NB4 (cell line): Measurements from ENCODE around the gene HNRNPR.

Experiments used
- MYC ChIP-seq: IDR thresholded peaks from 2 replicates; pipeline ENCODE4 v1.6.1; 2011; ENCODE audit warnings: low read depth, low read length
- POLR2A ChIP-seq: IDR thresholded peaks from 2 replicates; pipeline ENCODE4 v1.6.1; 2011; ENCODE audit warnings: mild to moderate bottlenecking; ENCODE audit not compliant: insufficient read length; ENCODE audit errors: extremely low read depth
- TF ChIP-seq, protein P1 (sequence below): IDR thresholded peaks from one replicate; pipeline ENCODE4 v1.5.1; 2012; ENCODE audit warnings: low read depth, low read length
- TF ChIP-seq, protein P2 (sequence below): IDR thresholded peaks from 2 replicates; pipeline ENCODE4 v1.6.1; 2011; ENCODE audit warnings: low read depth, low read length

DNA sequence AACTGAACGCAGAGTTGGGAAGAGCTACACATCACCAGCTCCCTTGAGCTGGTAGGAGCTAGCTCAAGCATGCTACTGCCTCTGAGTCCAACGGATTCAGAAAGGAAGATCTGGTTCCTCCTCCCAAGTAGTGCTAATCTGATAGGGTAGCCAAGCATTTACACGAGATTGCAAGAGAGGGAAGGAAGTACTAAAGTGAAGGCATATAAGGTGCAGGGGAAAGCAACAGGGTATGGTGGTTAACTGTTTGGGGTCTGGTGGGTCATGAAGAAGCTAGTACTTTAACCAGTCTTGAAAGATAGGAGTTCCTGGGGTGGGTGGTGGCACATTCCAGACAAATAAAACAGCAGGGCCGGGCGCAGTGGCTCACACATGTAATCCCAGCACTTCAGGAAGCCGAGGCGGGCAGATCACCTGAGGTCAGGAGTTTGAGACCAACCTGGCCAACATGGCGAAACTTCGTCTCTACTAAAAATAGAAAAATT, 45.8 kb upstream of the HNRNPR start:
- TF ChIP-seq, protein P1, sequence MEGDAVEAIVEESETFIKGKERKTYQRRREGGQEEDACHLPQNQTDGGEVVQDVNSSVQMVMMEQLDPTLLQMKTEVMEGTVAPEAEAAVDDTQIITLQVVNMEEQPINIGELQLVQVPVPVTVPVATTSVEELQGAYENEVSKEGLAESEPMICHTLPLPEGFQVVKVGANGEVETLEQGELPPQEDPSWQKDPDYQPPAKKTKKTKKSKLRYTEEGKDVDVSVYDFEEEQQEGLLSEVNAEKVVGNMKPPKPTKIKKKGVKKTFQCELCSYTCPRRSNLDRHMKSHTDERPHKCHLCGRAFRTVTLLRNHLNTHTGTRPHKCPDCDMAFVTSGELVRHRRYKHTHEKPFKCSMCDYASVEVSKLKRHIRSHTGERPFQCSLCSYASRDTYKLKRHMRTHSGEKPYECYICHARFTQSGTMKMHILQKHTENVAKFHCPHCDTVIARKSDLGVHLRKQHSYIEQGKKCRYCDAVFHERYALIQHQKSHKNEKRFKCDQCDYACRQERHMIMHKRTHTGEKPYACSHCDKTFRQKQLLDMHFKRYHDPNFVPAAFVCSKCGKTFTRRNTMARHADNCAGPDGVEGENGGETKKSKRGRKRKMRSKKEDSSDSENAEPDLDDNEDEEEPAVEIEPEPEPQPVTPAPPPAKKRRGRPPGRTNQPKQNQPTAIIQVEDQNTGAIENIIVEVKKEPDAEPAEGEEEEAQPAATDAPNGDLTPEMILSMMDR = no peak
- TF ChIP-seq, protein P2, sequence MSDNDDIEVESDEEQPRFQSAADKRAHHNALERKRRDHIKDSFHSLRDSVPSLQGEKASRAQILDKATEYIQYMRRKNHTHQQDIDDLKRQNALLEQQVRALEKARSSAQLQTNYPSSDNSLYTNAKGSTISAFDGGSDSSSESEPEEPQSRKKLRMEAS = no peak
- TF ChIP-seq POLR2A (no peak), MYC (no peak)
